Measurements from ENCODE around the gene ARHGDIA. TPM values are rescaled to one million over a fixed set of nuclear protein-coding genes. Genes with fewer than 3 reads are reported as not detected.

Gene ARHGDIA
- polyA plus RNA-seq, 1 donor from 2014 or later, result 16.1 TPM

GRCh38 chr17:81899514-81900166 is 28.5 kb upstream of the ARHGDIA start:
- H3K9me3 ChIP-seq (ENCODE audit: low read length), result no peaks in the 10 kb centered on the region
- H3K4me2 ChIP-seq (ENCODE audit: low read length), result no peak overlapping the region
- H2AFZ ChIP-seq (ENCODE audit: low read depth, low read length), result no peak overlapping the region
- no peaks in the 10 kb centered on the region for H4K20me1 ChIP-seq (ENCODE audit: insufficient read depth)
- H3K4me3 ChIP-seq (ENCODE audit: low read length), result no peak overlapping the region
- no peaks in the 10 kb centered on the region for H3K36me3 ChIP-seq (ENCODE audit: insufficient read depth, low read length)
- no peaks in the 10 kb centered on the region for H3F3A ChIP-seq (ENCODE audit: insufficient read depth, low read length, poor library complexity, severe bottlenecking)
- H3K27me3 ChIP-seq (ENCODE audit: insufficient read depth, low read depth, low read length), result peaks cover 19% of the 10 kb centered on the region
- no peaks in the 10 kb centered on the region for H3K79me2 ChIP-seq (replicated peaks; ENCODE audit: insufficient read depth, low read length)
- TF ChIP-seq EZH2 (IDR thresholded peaks at IDR 0.05; ENCODE audit: borderline replicate concordance, insufficient read depth, low read length, poor library complexity, severe bottlenecking), result no peak
- no peak for TF ChIP-seq REST (IDR thresholded peaks at IDR 0.05; ENCODE audit: borderline replicate concordance)
- TF ChIP-seq CTCF (IDR thresholded peaks at IDR 0.05; ENCODE audit: poor library complexity, severe bottlenecking), result no peak
- TF ChIP-seq POLR2AphosphoS5 (IDR thresholded peaks at IDR 0.05), result no peak
- no peak for TF ChIP-seq MXI1 (conservative IDR thresholded peaks at IDR 0.05; ENCODE audit: poor library complexity, severe bottlenecking)
- TF ChIP-seq SMC3 (conservative IDR thresholded peaks at IDR 0.05; ENCODE audit: poor library complexity), result no peak
- TF ChIP-seq EP300 (conservative IDR thresholded peaks at IDR 0.05; ENCODE audit: poor library complexity, severe bottlenecking), result no peak
- TF ChIP-seq TAF1 (IDR thresholded peaks at IDR 0.05; ENCODE audit: low read depth), result no peak
- no peak for TF ChIP-seq RAD21 (conservative IDR thresholded peaks at IDR 0.05)
- H3K9ac ChIP-seq (ENCODE audit: low read length), result no peak overlapping the region
- no peaks in the 10 kb centered on the region for H3K9me2 ChIP-seq (ENCODE audit: insufficient read depth, low read length)
- H3K27ac ChIP-seq (ENCODE audit: low read length), result no peak overlapping the region

DNA sequence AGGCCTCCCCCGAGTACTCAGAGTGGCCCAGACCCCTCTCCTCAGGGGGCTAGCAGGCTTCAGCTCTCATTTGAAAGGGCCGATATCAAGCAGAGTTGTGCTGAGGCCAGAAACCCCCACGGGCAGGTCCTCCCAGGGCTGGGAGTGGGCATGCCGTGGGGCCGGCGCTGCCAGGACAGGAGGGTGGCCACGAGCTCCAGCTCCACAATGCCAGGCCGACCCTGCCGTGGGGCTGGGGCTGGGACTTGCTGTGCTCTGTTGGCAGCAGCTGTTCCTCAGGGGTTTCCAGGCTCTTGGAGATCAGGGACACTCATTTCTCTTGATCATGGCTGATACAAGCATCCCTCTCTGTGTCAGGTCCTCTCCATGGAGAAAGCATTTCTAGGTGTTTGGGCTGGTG is 27.7 kb upstream of the ARHGDIA start:
- H3K79me2 ChIP-seq (replicated peaks; ENCODE audit: insufficient read depth, low read length), result no peaks in the 10 kb centered on the region
- H3K4me2 ChIP-seq (ENCODE audit: low read length), result no peak overlapping the region
- H3K9me2 ChIP-seq (ENCODE audit: insufficient read depth, low read length), result no peaks in the 10 kb centered on the region
- no peak overlapping the region for H2AFZ ChIP-seq (ENCODE audit: low read depth, low read length)
- peaks cover 19% of the 10 kb centered on the region for H3K27me3 ChIP-seq (ENCODE audit: insufficient read depth, low read depth, low read length)
- H3K36me3 ChIP-seq (ENCODE audit: insufficient read depth, low read length), result no peaks in the 10 kb centered on the region
- no peaks in the 10 kb centered on the region for H3K9me3 ChIP-seq (ENCODE audit: low read length)
- H4K20me1 ChIP-seq (ENCODE audit: insufficient read depth), result no peaks in the 10 kb centered on the region
- no peak overlapping the region for H3K9ac ChIP-seq (ENCODE audit: low read length)
- H3F3A ChIP-seq (ENCODE audit: insufficient read depth, low read length, poor library complexity, severe bottlenecking), result no peaks in the 10 kb centered on the region
- H3K27ac ChIP-seq (ENCODE audit: low read length), result no peak overlapping the region
- H3K4me3 ChIP-seq (ENCODE audit: low read length), result no peak overlapping the region
- TF ChIP-seq RAD21 (conservative IDR thresholded peaks at IDR 0.05) (no peak), EZH2 (IDR thresholded peaks at IDR 0.05; ENCODE audit: borderline replicate concordance, insufficient read depth, low read length, poor library complexity, severe bottlenecking) (no peak), CTCF (IDR thresholded peaks at IDR 0.05; ENCODE audit: poor library complexity, severe bottlenecking) (no peak), REST (IDR thresholded peaks at IDR 0.05; ENCODE audit: borderline replicate concordance) (no peak), TAF1 (IDR thresholded peaks at IDR 0.05; ENCODE audit: low read depth) (no peak), MXI1 (conservative IDR thresholded peaks at IDR 0.05; ENCODE audit: poor library complexity, severe bottlenecking) (no peak), EP300 (conservative IDR thresholded peaks at IDR 0.05; ENCODE audit: poor library complexity, severe bottlenecking) (no peak), SMC3 (conservative IDR thresholded peaks at IDR 0.05; ENCODE audit: poor library complexity) (no peak)
